ENCODE data around the gene LIF.
"Not testable (repeated sequence)": the region's sequence is repeated elsewhere in the genome, so short reads cannot be mapped to it uniquely, and the experiment has no call there.

Gene LIF

GRCh38 chr22:30224161-30224857 is 22.2 kb downstream of the LIF start:
- no peak for DNase-seq

- DNase-seq: no peak
Observed at GRCh38 chr22:30223303-30223702, 23.3 kb downstream of the LIF start.

- DNase-seq: no peak
Observed at GRCh38 chr22:30222321-30222720, 24.2 kb downstream of the LIF start.

GRCh38 chr22:30221121-30221992 is 25.2 kb downstream of the LIF start:
- DNase-seq: peak; percentile 69 to 80

GRCh38 chr22:30220338-30221012 is 26.1 kb downstream of the LIF start:
- no peak for DNase-seq

GRCh38 chr22:30219668-30220278 is 26.8 kb downstream of the LIF start:
- DNase-seq: no peak

- no peak for DNase-seq
Observed at GRCh38 chr22:30219049-30219654, 27.4 kb downstream of the LIF start.

- no peak for DNase-seq
Observed at GRCh38 chr22:30217698-30218560, 28.6 kb downstream of the LIF start.

- DNase-seq: no peak
Observed at GRCh38 chr22:30216710-30217109, 29.8 kb downstream of the LIF start.

- DNase-seq: not testable (repeated sequence)
Observed at GRCh38 chr22:30216272-30216671, 30.3 kb downstream of the LIF start.

GRCh38 chr22:30214703-30215407 is 31.7 kb downstream of the LIF start:
- no peak for DNase-seq

GRCh38 chr22:30212996-30213441 is 33.5 kb downstream of the LIF start:
- no peak for DNase-seq

- DNase-seq: peak in 1 of 2 donors; percentile 61
Observed at GRCh38 chr22:30212363-30212995, 34.1 kb downstream of the LIF start.

GRCh38 chr22:30211124-30211820 is 35.3 kb downstream of the LIF start:
- no peak for DNase-seq

- no peak for DNase-seq
Observed at GRCh38 chr22:30210235-30210909, 36.2 kb downstream of the LIF start.

- no peak for DNase-seq
Observed at GRCh38 chr22:30209642-30210041, 36.9 kb downstream of the LIF start.

- DNase-seq: no peak
Observed at GRCh38 chr22:30208631-30209603, 37.6 kb downstream of the LIF start.

- no peak for DNase-seq
Observed at GRCh38 chr22:30206944-30207343, 39.6 kb downstream of the LIF start.
